Stimulated activated CD4-positive, alpha-beta T cell treated with anti-CD3 and anti-CD28 coated beads, Interleukin-1b, Interleukin-23, amount 100 ng/mL, for 4 hours (primary cell): Measurements from ENCODE around the gene STK32B.

Experiments
- DNase-seq, 2 donors: peaks; one replicate each; pipeline ENCODE4 v3.0.0-alpha.2; 2020; ENCODE audit warnings: low read depth in 2 of 2

STK32B gene

GRCh38 chr4:5069901-5070300 lies 18.6 kb downstream of the STK32B start:
- no peak for DNase-seq

- DNase-seq, result no peak
These were observed 21.7 kb downstream of the STK32B start for GRCh38 chr4:5072948-5073347.

- no peak for DNase-seq
These were observed 26.7 kb downstream of the STK32B start for GRCh38 chr4:5078009-5078408.

- no peak for DNase-seq
These were observed 28.3 kb downstream of the STK32B start for GRCh38 chr4:5079581-5079980.

- DNase-seq, result no peak
These were observed 30.2 kb downstream of the STK32B start for GRCh38 chr4:5081441-5081999.

GRCh38 chr4:5082376-5082775 lies 31.1 kb downstream of the STK32B start:
- no peak for DNase-seq

- no peak for DNase-seq
These were observed 33.7 kb downstream of the STK32B start for GRCh38 chr4:5084911-5085475.

- DNase-seq, result no peak
These were observed 35.3 kb downstream of the STK32B start for GRCh38 chr4:5086535-5086934.

- no peak for DNase-seq
These were observed 45.0 kb downstream of the STK32B start for GRCh38 chr4:5096261-5096660.

- DNase-seq, result no peak
These were observed 46.9 kb downstream of the STK32B start for GRCh38 chr4:5098176-5098575.

GRCh38 chr4:5100336-5100735 lies 49.1 kb downstream of the STK32B start:
- no peak for DNase-seq

GRCh38 chr4:5100986-5101385 lies 49.7 kb downstream of the STK32B start:
- no peak for DNase-seq

GRCh38 chr4:5101571-5101970 lies 50.3 kb downstream of the STK32B start:
- no peak for DNase-seq

GRCh38 chr4:5110901-5111300 lies 59.6 kb downstream of the STK32B start:
- DNase-seq, result no peak

- no peak for DNase-seq
These were observed 61.2 kb downstream of the STK32B start for GRCh38 chr4:5112333-5113095.

GRCh38 chr4:5114950-5115349 lies 63.7 kb downstream of the STK32B start:
- no peak for DNase-seq

- DNase-seq, result no peak
These were observed 67.0 kb downstream of the STK32B start for GRCh38 chr4:5118091-5118786.

- DNase-seq, result no peak
These were observed 67.9 kb downstream of the STK32B start for GRCh38 chr4:5118994-5119835.

- DNase-seq, result no peak
These were observed 68.8 kb downstream of the STK32B start for GRCh38 chr4:5120067-5120466.

- no peak for DNase-seq
These were observed 69.2 kb downstream of the STK32B start for GRCh38 chr4:5120468-5120867.

- no peak for DNase-seq
These were observed 70.8 kb downstream of the STK32B start for GRCh38 chr4:5122114-5122513.

- DNase-seq, result no peak
These were observed 73.6 kb downstream of the STK32B start for GRCh38 chr4:5124876-5125275.
